Liver (tissue), 9 donors: ENCODE measurements around the gene SCAF8. TPM values are rescaled to one million over a fixed set of nuclear protein-coding genes. Genes with fewer than 3 reads are reported as not detected.
"Not testable (repeated sequence)": the region's sequence is repeated elsewhere in the genome, so short reads cannot be mapped to it uniquely, and the experiment has no call there.

Experiments
- DNase-seq: peaks from one replicate; pipeline ENCODE4 v3.0.0-alpha.2; 2017; ENCODE audit warnings: low spot score
- H3K27ac ChIP-seq, 2 donors: one replicate each; pipeline ENCODE4 v1.7.0; 2013; ENCODE audit warnings: inconsistent platforms in 2 of 2, low read length in 2 of 2, control low read depth in 1 of 2, low read depth in 1 of 2, mild to moderate bottlenecking in 1 of 2
- H3K27me3 ChIP-seq, 4 donors: one replicate each; pipeline versions ENCODE4 v1.6.1 to v1.7.0; 2013; ENCODE audit warnings: low read length in 3 of 4, inconsistent platforms in 1 of 4, mild to moderate bottlenecking in 1 of 4, moderate library complexity in 1 of 4; ENCODE audit not compliant: control insufficient read depth in 4 of 4, insufficient read depth in 4 of 4
- H3K36me3 ChIP-seq, 4 donors: one replicate each; pipeline versions ENCODE4 v1.6.1 to v1.7.0; 2013; ENCODE audit warnings: low read length in 3 of 4, mild to moderate bottlenecking in 3 of 4, low read depth in 1 of 4, moderate library complexity in 1 of 4; ENCODE audit not compliant: control insufficient read depth in 4 of 4, insufficient read depth in 3 of 4
- H3K4me1 ChIP-seq, 4 donors: one replicate each; pipeline versions ENCODE4 v1.6.1 to v1.7.0; 2013; ENCODE audit warnings: low read length in 3 of 4, mild to moderate bottlenecking in 3 of 4, moderate library complexity in 1 of 4; ENCODE audit not compliant: control insufficient read depth in 4 of 4, insufficient read depth in 4 of 4
- H3K4me3 ChIP-seq, 3 donors: one replicate each; pipeline versions ENCODE4 v1.6.1 to v1.7.0; 2013; ENCODE audit warnings: low read length in 3 of 3, control low read depth in 1 of 3, low read depth in 1 of 3, mild to moderate bottlenecking in 1 of 3
- H3K9ac ChIP-seq, 2 donors: one replicate each; pipeline ENCODE4 v1.7.0; 2013; ENCODE audit warnings: low read length in 2 of 2, mild to moderate bottlenecking in 2 of 2, moderate library complexity in 2 of 2, control low read depth in 1 of 2, low read depth in 1 of 2
- H3K9me3 ChIP-seq, 4 donors: one replicate each; pipeline versions ENCODE4 v1.6.1 to v1.7.0; 2013; ENCODE audit warnings: low read length in 3 of 4; ENCODE audit not compliant: control insufficient read depth in 4 of 4
- EGR1 ChIP-seq, 2 donors: IDR thresholded peaks; 2 replicates each; pipeline ENCODE4 v1.6.1; 2016 to 2018; ENCODE audit warnings: antibody characterized with exemption in 2 of 2, low read depth in 2 of 2
- FOXA2 ChIP-seq: IDR thresholded peaks from 2 replicates; pipeline ENCODE4 v1.6.1; 2016; ENCODE audit warnings: antibody characterized with exemption
- HNF4A ChIP-seq, 2 donors: conservative IDR thresholded peaks; 2 replicates each; pipeline ENCODE4 v1.6.1; 2016; ENCODE audit warnings: antibody characterized with exemption in 2 of 2, mild to moderate bottlenecking in 2 of 2
- HNF4G ChIP-seq: IDR thresholded peaks from 2 replicates; pipeline ENCODE4 v1.6.1; 2016; ENCODE audit warnings: antibody characterized with exemption
- JUND ChIP-seq, 2 donors: IDR thresholded peaks; 2 replicates each; pipeline ENCODE4 v1.6.1; 2016; ENCODE audit warnings: antibody characterized with exemption in 2 of 2
- RAD21 ChIP-seq, 2 donors: IDR thresholded peaks; 2 replicates each; pipeline ENCODE4 v1.6.1; 2016; ENCODE audit warnings: antibody characterized with exemption in 2 of 2, mild to moderate bottlenecking in 2 of 2
- RXRA ChIP-seq, 2 donors: IDR thresholded peaks; 2 replicates each; pipeline ENCODE4 v1.6.1; 2017 to 2018; ENCODE audit warnings: antibody characterized with exemption in 2 of 2, mild to moderate bottlenecking in 1 of 2
- SP1 ChIP-seq: IDR thresholded peaks from 2 replicates; pipeline ENCODE4 v1.6.1; 2018; ENCODE audit warnings: antibody characterized with exemption, mild to moderate bottlenecking
- TAF1 ChIP-seq: conservative IDR thresholded peaks from 2 replicates; pipeline ENCODE4 v1.6.1; 2016; ENCODE audit warnings: antibody characterized with exemption, mild to moderate bottlenecking
- WGBS: extraction: QIAGEN DNeasy Blood & Tissue Kit; methylation state at CpG from one replicate; pipeline ENCODE4 v1.1.7; 2013; 5-methylcytosine and 5-hydroxymethylcytosine counted together
- polyA plus RNA-seq, 2 donors: library from polyadenylated mRNA; stranded (reverse) in 1 of 2; unstranded in 1 of 2; fragments of 200-250 nt in 1 of 2; fragments of >200 nt in 1 of 2; fragmentation: Nextera tagmentation in 1 of 2; extraction: Ambion mirVana in 1 of 2; gene quantifications; one replicate each; pipeline versions ENCODE4 v1.2.1 to v1.2.3, GENCODE V29; 2013 to 2015
- total RNA-seq, 2 donors: library from RNA; depleted of rRNA; stranded (reverse); fragments of >200 nt; gene quantifications; one replicate each; pipeline ENCODE4 v1.2.3, GENCODE V29; 2014
- TF ChIP-seq, protein P1 (sequence below): IDR thresholded peaks from 2 replicates; pipeline ENCODE4 v1.6.1; 2016; ENCODE audit warnings: antibody characterized with exemption
- TF ChIP-seq, protein P2 (sequence below): fragments of 150-350 bp; IDR thresholded peaks from 2 replicates; pipeline ENCODE4 v1.5.1; 2017; ENCODE audit warnings: improper control_type of control experiment, low read depth, low read length; ENCODE audit not compliant: missing input control
- TF ChIP-seq, protein P3 (sequence below): IDR thresholded peaks from 2 replicates; pipeline ENCODE4 v1.6.1; 2016; ENCODE audit warnings: antibody characterized with exemption
- donor health status: healthy.
- donor health status: healthy.
- donor health status: healthy.
- donor health status: healthy.
- donor health status: healthy.

Gene SCAF8
- total and polyA plus RNA-seq, 4 donors = 5.9 to 22.3 (median 12.5) TPM

DNA sequence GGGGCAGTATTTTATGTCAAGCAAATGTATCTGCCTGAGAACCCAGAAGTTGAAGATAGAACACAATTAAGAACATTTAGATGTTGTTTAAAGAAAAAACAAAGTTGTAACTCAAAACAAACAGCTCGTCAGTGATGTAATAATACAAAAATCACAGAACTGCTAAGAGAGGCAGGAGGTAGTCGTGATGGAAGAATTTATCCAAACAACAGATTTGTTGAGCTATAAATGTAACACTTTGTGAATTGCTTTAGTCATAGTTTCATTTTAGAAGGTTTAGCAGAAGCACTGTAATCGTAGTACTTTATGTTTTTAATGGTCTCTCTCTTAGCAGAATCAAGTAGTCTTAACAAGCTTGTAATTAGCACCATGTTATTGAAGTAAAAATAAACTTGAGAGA, 73.6 kb downstream of the SCAF8 start:
- Histone ChIP-seq H3K27me3 (no peaks in the 10 kb centered on the region), H3K27ac (no peak overlapping the region), H3K9ac (no peak overlapping the region), H3K9me3 (no peaks in the 10 kb centered on the region), H3K4me3 (no peak overlapping the region), H3K4me1 (no peaks in the 10 kb centered on the region), H3K36me3 (peaks cover 0 to 42% (median 32%) of the 10 kb centered on the region in 4 donors)
- 67% methylated on average over 3 of the region's 3 CpGs for WGBS
- TF ChIP-seq HNF4G = no peak
- TF ChIP-seq RAD21 (IDR thresholded peaks at IDR 0.05) = no peak
- no peak for TF ChIP-seq SP1
- TF ChIP-seq, protein P1, sequence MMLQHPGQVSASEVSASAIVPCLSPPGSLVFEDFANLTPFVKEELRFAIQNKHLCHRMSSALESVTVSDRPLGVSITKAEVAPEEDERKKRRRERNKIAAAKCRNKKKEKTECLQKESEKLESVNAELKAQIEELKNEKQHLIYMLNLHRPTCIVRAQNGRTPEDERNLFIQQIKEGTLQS = no peak
- TF ChIP-seq HNF4A (conservative IDR thresholded peaks at IDR 0.05) = no peak
- no peak for DNase-seq

DNA sequence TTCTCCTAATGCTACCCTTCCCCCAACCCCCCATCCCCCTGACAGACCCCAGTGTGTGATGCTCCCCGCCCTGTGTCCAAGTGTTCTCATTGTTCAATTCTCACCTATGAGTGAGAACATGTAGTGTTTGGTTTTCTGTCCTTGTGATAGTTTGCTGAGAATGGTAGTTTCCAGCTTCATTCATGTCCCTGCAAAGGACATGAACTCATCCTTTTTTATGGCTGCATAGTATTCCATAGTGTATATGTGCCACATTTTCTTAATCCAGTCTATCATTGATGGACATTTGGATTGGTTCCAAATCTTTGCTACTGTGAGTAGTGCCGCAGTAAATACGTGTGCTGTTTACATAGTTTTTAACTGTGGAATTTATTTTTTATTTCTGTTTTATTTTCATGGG, 78.4 kb downstream of the SCAF8 start:
- H3K36me3 ChIP-seq = peaks cover 9 to 68% (median 45%) of the 10 kb centered on the region in 4 donors
- WGBS = 96% methylated on average over 3 of the region's 3 CpGs
- DNase-seq = not testable (repeated sequence)

DNA sequence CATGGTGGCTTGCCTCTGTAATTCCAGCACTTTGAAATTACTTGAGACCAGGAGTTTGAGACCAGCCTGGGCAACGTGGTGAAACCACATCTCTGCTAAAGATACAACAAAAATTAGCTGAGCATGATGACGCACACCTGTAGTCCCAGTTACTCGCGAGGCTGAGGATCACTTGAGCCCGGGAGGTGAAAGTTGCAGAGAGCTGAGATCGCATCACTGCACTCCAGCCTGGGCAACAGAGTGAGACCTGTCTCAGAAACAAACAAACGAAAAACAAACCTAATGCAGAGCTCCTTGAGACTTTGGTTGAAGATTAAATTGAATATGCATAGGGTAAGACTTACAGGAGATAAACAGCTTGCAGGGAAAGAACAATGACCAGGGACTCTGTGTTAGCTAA, 80.8 kb downstream of the SCAF8 start:
- Histone ChIP-seq H3K27ac (no peak overlapping the region), H3K9me3 (no peaks in the 10 kb centered on the region)
- WGBS = 97% methylated on average over 7 of the region's 7 CpGs

More for the DNA sequence above, 78.4 kb downstream of the SCAF8 start:
- not testable (repeated sequence) for H3K9ac ChIP-seq, H3K27ac ChIP-seq, H3K27me3 ChIP-seq, H3K4me3 ChIP-seq, H3K9me3 ChIP-seq, H3K4me1 ChIP-seq

More for the DNA sequence above, 80.8 kb downstream of the SCAF8 start:
- TF ChIP-seq FOXA2 = no peak
- TF ChIP-seq TAF1 = no peak
- TF ChIP-seq SP1 = no peak
- TF ChIP-seq RXRA (IDR thresholded peaks at IDR 0.05) = no peak
- TF ChIP-seq RAD21 (IDR thresholded peaks at IDR 0.05) = no peak
- TF ChIP-seq EGR1 (IDR thresholded peaks at IDR 0.05; ENCODE audit: low read depth in 2 of 2) = no peak
- TF ChIP-seq, protein P2, sequence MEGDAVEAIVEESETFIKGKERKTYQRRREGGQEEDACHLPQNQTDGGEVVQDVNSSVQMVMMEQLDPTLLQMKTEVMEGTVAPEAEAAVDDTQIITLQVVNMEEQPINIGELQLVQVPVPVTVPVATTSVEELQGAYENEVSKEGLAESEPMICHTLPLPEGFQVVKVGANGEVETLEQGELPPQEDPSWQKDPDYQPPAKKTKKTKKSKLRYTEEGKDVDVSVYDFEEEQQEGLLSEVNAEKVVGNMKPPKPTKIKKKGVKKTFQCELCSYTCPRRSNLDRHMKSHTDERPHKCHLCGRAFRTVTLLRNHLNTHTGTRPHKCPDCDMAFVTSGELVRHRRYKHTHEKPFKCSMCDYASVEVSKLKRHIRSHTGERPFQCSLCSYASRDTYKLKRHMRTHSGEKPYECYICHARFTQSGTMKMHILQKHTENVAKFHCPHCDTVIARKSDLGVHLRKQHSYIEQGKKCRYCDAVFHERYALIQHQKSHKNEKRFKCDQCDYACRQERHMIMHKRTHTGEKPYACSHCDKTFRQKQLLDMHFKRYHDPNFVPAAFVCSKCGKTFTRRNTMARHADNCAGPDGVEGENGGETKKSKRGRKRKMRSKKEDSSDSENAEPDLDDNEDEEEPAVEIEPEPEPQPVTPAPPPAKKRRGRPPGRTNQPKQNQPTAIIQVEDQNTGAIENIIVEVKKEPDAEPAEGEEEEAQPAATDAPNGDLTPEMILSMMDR = no peak
- TF ChIP-seq, protein P3, sequence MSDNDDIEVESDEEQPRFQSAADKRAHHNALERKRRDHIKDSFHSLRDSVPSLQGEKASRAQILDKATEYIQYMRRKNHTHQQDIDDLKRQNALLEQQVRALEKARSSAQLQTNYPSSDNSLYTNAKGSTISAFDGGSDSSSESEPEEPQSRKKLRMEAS = no peak
- TF ChIP-seq, protein P1 = no peak
- TF ChIP-seq JUND (IDR thresholded peaks at IDR 0.05) = no peak
- H3K4me1 ChIP-seq = no peaks in the 10 kb centered on the region
- H3K4me3 ChIP-seq = no peak overlapping the region
- no peak for DNase-seq
- no peak overlapping the region for H3K9ac ChIP-seq
- H3K36me3 ChIP-seq = peaks cover 10 to 74% (median 46%) of the 10 kb centered on the region in 4 donors
- no peaks in the 10 kb centered on the region for H3K27me3 ChIP-seq
